HG03280 (cell line): Measurements from ENCODE around the gene TLNRD1.

ENCODE experiments used
- ATAC-seq: cut with Tn5 transposase; IDR thresholded peaks from one replicate; pipeline ENCODE4 v1.9.1; 2021; ENCODE audit warnings: mild to moderate bottlenecking, moderate library complexity; ENCODE audit not compliant: unreplicated experiment

Gene TLNRD1

DNA sequence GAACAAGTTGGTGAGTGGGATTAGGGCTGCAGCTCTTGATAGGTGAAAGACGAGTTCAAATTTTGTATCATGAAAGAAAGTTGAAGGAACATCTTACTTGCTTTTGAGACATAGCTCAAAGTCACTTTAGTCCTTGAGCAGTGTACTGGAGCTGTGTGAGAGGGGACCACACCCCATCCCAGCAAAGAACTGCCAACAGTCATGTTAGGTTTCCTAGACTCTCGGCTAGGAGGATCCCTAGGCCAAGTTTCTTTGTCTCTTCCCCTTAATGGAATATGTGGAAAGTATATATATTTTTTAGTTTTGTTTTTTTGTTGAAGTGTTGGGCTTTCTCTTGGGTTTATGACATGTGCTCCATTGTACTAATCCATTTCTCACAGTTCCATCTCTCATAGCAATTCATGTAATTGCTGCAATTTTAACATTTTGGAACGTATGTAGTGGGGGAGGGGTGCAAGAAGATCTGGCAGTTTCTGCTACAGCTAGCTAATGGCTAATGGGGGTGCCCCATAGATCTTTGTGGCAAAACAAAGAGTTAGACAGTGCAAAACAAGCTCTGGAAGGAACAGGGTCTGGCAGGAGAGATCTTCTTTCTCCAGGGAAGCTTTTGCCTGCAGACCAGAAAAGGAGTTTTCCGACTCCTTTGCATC is 25.1 kb downstream of the TLNRD1 start:
- ATAC-seq, result no peak

DNA sequence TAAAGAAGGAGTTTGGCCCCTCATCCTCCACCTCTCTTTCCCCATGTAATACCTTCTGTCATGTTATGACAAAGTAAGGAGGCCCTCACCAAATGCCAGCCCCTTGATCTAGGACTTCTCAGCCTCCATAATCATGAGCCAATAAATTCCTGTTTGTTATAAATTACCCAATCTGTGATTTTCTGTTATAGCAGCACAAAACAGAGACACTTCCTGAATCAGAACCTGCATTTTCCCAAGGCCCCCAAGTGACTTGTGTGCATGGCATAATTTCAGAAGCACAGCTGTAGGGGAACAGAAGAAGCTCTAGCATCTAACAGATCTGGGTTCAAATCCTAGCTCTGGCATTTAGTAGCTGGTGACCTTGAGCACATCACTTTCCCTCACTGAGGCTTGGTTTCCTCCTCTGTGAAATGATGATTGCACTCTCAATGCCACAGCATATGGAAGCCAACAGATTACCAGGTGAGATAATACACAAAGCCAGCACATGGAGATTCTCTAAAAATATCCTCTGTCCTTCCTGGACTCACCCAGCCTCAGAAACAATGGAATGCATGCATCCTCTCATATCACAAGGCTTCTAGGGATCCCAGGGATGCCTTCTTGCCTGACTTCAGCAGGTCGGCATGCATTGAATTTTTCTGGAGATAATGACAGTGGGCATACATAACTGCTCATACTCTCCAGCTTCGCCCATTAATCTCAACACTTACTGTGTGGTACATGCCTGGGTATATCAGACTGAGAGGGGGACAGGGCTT is 26.3 kb downstream of the TLNRD1 start:
- no peak for ATAC-seq

DNA sequence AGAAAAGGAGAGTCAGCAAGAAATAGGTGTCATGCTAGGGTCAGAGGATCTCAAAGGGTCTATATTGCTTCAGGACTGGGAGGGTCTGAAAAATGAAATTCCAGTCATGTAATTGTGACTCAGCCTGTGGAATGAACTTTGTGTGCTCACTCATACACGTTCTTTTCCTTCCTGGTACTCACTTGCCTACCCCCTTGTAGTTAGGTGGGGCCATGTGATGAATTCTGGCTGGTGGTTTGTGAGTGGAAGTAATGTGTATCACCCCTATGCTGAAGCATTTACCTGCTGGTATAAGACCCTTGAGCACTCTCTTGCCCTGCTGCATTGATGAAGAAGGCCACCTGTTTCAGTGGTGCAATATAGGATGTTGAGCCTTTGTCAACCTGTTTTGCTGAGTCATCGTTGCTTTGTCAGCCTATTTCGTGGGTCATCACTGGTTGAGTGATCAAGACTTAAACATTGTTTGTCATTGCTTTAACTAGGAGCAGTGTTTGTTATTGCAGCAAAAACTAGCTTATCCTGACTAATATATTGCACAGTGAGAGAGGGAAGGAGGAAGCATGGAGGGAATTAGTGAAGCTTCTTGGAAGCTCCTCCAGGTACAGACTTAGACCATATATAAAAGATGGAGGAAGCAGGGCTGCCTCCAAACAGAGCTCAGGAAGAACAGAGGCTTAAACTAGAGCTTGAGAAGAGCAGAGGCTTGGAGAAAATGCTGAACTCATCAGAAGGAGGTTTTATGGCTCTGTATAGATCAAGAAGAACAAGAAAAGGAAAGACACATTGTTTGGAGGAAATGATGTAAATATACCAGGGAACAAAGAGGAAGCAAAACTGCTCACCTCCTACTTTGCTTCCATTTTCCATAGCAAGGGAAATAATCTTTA is 28.9 kb downstream of the TLNRD1 start:
- no peak for ATAC-seq

DNA sequence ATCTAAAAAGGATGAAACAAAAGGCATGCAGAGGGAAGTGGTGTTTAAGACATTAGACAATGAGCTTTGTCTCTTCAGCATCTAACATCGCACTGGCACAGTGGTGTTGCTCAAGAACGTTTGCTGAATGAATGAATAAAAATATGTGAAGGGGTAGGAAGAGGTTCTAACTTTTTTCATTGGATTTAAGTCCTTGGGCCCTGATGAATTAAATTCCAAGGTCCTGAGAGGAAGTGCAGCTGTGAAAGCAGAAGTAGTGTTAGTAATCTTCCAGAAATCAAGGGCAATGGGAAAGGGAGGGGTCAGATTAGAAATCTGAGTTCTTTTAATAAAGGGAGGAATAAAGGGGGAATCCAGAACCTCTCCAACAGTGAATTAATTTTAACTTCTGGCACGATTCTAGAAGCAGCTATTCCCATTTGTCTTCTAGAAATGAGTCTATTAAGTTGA is 29.6 kb downstream of the TLNRD1 start:
- no peak for ATAC-seq

DNA sequence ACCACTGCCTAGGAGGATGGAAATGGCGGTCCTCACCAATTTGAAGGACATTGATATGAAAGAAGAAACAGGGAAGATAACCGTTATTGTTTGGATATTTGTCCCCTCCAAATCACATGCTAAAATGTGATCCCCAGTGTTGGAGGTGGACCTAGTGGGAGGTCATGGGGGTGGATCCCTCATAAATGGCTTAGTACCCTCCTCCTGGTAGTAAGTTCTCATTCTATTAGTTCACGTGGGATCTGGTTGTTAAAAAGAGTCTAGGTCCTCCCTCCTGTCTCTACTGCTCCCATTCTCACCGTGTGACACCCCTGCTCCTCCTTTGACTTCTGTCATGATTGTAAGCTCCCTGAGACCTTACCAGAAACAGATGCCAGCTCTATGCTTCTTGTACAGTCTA is 30.5 kb downstream of the TLNRD1 start:
- ATAC-seq, result no peak

DNA sequence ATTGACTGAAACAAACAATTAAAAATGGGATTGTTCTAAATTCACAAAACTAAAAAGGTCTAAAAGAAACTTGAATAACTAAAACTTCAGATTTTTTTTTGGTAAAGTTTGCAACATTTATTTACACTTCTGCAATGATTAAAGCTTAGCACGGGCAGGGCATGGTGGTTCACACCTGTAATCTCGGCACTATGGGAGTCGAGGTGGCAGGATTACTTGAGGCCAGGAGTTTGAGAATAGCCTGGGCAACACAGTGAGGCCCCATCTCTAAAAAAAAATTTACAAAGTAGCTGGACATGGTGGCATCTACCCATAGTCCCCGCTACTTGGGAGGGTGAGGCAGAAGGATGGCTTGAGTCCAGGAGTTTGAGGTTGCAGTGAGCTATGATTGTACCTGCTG is 31.6 kb downstream of the TLNRD1 start:
- ATAC-seq, result no peak

DNA sequence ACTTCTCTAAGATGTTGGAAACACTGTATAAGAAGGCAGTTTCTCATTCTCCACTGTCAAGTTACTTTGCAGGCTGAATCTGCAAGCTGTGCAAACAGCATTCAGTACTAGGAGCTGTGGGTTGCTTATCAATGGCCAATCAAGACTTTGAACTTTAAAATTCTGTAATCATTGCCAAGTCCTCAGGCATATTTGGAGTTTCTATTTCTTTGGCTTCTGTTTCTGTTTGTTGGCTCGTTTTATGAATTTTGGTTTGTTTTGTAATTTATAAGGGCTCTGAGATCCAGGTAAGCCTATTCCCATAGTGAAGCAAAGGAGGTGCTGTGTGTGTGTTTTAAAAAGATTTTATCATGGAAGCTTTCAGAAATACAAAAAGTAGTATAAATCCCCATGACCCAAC is 32.1 kb downstream of the TLNRD1 start:
- ATAC-seq, result no peak

DNA sequence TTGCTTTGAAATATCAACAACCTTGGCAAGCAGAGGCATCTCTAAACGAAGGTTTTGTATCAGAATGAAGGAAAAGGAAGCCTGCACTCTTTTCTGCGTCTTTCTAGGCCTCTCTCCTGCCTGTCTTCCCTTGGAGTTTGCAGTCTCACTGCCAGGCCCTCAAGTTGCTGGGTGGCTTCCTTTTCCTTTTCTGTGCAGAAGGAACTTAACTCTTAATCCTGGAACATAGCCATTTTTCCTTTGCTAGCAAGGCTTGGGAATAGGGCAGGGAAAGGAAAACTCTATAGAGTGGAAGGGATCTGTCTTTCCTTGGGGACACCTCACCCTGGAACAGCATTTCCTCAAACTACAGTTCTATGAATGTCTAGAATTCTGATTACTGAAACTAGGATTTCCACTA is 32.8 kb downstream of the TLNRD1 start:
- no peak for ATAC-seq

DNA sequence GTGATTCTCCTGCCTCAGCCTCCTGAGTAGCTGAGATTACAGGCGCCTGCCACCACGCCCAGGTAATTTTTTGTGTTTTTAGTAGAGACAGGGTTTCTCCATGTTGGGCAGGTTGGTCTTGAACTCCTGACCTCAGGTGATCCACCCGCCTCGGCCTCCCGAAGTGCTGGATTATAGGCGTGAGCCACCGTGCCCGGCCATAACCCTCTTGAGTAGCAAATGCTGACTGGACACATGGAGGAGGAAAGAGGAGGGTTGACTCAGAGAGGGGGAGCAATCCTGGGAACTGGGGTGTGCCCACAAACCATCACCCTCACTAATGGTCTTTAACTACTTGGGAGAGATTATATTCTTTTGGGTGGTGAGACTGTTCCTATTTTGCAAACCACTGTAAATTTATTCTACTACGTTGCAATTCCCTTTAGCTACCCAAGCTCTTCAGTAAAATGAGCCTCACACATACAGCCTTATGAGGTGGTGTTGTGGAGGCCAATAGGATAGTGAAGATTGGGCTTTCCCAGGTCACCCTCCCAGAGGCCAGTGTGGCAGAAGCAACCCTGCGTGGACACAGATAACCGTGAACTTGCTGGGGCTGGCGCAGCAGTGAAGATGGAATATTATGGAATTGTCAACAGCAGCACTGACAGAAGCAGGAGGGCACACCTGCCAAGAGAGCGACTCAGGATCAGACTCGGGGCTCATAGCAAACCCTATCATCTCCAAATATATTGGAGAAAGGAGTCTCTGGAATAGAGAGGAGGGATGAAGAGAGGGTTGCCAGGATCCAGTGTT is 37.4 kb downstream of the TLNRD1 start:
- no peak for ATAC-seq

DNA sequence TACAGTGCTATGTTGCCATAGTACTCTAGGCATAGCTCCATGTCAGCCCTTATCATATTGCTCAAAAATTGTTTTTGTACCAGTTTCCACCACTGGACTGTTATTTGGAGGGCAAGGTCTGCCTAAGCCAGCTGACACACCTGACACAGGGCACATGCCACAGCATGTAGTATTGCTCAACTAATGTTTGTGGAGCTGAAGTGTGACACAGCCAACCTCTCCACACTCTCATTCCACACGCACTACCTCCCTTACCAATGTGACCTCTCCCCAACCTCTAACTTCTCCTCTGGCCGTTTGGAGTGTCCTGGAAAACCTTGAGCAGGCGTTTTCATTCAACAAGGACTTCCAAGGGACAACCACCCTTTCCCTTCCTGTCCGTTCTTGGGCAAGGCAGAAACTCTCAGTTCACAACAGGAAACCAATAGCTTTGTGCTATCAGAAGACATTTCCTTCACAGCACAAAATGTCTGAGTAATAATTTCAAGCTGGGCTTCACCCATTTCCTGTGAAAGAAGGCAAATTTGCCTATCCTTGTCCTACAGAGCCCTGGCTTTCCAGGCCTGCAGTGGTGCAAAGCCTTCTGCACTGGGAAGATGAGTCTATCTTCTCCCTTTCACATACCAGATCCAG is 38.4 kb downstream of the TLNRD1 start:
- ATAC-seq, result no peak

DNA sequence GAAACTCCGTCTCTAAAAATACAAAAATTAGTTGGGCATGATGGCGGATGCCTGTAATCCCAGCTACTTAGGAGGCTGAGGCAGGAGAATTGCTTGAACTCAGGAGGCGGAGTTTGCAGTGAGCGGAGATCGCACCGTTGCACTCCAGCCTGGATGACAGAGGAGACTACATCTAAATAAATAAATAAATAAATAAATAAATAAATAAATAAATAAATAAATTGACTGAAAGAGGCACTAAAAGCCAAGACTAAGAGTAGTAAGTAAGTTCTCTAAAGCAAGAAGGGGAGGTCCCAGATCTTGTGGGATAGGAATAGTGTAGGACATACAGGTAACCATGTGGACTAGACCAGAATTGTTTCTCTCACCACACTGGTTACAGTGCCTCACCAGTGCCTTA is 40.0 kb downstream of the TLNRD1 start:
- ATAC-seq, result no peak

DNA sequence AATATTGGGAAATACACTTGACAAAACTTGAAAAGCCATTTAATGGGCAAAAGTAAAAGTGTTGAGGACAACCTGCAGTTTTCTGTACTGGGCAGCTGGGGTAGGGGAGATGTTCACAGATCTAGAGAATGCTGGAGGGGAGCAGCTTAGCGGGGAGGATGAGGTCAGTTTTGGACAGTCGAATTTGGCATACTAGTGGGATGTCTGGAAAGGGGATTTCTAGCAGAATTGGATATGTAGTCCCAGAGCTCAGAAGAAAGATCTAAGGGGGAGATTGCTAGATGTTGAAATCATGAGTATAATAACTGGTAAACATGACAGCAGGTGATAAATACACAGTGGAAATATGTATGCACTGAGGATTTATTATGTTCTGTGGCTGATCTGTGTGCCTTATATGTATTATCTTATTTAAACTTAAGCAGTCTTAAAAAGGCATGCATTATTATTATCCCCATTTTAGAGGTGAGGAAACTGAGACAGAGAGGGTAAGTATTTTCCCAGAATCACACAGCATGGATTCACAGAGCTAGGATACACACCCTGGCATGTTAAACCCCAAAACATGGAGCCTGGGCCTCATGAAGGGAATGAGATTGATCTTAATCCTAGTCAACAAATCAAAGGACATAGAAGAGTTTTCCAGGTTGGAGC is 42.7 kb downstream of the TLNRD1 start:
- ATAC-seq, result no peak

DNA sequence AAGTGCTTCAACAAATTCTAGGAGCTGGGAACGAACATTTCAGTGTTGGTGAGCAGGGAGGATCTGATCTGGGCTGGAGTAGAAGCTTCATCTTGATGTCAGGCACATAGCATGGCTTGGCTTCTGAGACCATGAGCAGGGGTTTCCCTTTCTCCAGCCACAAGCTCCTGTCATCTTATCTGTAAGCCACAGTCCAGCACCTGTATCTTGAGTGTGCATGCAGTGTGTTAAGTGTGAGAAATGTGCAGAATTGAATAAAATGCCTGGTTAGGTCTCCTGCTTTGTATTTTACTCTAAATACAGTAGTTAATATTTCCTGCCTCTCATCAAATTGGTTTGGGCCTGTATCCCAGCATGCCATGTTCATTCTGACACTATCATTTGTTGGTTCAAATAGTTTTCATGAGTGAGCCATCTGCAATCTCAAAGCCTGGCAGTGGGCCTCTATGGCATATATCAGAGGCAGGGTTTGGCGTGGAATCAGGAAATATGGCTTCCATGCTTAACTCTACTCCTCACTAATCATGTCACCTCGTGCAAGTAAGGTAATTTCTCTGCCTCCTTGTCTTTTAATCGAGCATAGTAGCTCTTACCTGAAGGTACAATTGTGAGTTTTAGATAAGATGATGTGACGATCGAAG is 43.3 kb downstream of the TLNRD1 start:
- no peak for ATAC-seq

DNA sequence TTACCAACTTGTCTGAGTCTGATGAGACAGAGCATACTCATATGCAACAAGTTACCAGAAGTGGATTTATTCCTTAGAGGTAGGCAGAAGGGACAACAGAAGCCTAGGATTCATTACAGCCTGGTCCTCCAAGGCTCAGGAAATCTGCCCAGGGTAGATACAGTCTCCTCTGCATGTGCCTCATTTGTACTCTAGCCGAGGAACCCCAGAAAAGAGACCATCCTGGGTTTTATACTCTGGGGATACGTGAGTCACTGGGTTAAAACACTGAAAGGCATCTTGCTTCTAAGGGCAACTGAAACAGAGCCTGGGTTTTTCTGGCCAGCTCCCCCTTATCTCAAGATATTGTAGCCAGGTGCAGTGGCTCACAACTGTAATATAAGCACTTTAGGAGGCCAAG is 45.6 kb downstream of the TLNRD1 start:
- no peak for ATAC-seq

DNA sequence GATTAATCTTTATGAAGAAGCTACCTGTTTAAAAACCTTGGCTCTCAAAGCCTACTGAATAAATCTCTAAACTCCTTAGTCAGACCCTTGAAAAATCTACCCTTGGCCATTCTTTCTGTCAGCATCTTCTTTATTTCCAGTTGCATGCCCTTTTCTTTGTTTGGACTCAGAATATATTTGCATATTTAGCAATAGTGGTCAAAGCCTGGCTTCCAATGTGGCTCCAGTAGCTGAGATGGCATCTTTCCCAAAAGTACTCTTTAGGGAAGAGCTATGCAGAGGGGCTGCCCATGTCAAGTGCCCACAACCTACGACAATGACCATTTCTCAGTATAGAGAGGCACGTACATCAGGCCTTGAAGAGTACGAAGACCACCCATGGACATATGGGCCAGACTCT is 47.2 kb downstream of the TLNRD1 start:
- no peak for ATAC-seq

DNA sequence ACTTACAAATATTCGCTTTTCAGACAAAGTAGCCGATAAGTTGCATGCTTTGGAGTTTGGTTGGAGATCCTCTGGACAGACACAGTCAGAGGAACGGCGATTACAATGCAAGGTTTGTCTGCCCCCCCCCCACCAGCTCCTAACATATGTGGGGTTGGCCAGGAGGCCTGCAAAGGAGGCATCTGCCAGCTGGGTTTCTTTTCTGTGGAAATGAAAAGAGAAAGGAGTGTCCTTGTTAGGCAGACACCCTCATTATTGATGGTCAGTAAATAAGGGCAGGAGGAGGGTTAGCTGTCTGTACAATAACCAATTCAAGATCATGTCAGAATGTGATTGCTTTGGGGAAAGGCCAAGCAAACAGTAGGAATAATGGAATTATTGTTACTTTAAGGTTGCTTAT is 49.1 kb downstream of the TLNRD1 start:
- no peak for ATAC-seq

DNA sequence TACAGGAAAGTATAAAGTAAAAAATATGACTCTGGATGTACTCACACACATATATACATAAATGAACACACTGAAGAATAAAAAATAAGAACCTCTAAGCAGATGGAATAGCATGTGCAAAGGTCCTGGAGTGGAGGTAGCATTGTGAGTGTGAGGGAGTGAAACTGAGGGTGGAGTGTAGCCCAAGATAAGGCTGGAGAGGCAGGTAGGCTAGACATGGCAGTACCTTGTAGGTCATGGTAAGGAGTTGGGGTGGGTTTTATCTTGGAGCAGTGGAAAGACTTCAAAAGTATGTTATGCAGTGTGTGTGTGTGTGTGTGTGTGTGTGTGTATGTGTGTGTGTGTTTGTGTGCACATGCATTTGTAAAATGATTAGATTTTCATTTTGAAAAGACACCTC is 49.5 kb downstream of the TLNRD1 start:
- no peak for ATAC-seq

DNA sequence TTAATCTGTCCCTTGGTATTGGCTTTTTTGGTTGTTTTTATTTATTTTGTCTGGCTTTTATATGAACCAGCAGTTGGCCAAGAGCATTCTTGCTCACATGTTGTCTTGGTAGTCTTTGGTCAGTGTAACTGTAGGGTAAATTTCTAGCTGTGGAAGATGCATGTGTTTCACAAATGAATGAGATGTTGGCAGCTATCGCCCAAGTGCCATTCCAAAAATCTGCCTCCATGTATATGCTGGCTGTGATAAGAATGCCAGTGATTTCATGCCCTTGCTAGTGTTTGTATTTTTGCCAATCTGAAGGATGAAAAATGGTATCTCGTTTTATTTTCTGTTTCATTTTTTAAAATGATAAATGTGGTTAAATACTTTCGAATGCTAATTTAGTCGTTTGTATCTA is 50.1 kb downstream of the TLNRD1 start:
- ATAC-seq, result no peak

DNA sequence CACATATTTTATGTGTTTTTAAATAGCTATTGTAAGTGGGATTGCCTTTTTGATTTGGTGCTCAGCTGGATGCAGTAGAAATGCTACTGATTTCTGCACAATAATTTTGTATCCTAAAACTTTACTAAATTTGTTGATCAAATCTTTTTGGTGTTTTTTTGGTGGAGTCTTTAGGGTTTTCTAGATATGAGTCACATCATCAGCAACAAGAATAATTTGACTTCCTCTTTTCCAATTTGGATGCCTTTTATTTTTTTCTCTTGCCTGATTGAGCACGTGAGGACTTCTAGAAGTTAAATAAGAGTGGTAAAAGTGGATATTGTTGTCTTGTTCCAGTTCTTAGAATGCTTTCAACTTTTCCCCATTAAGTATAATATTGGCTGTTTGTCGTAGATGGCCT is 51.3 kb downstream of the TLNRD1 start:
- no peak for ATAC-seq
